ENCODE data around the gene TPST2. TPM values are rescaled to one million over a fixed set of nuclear protein-coding genes. Genes with fewer than 3 reads are reported as not detected.

The TPST2 gene
- total RNA-seq, 1 donor from 2014 or later, result 59.3 TPM

- Mint-ChIP-seq H3K4me1 (ENCODE audit: unreplicated experiment) (peaks cover 13% of the 10 kb centered on the region), H3K27ac (ENCODE audit: unreplicated experiment) (no peak overlapping the region), H3K27me3 (ENCODE audit: unreplicated experiment) (peaks cover 3% of the 10 kb centered on the region), H3K4me3 (ENCODE audit: unreplicated experiment) (no peak overlapping the region), H3K36me3 (ENCODE audit: low read depth, unreplicated experiment) (peaks cover 23% of the 10 kb centered on the region), H3K9me3 (ENCODE audit: unreplicated experiment) (no peaks in the 10 kb centered on the region)
- no peak for DNase-seq (ENCODE audit: low spot score)
- TF ChIP-seq, protein P1, sequence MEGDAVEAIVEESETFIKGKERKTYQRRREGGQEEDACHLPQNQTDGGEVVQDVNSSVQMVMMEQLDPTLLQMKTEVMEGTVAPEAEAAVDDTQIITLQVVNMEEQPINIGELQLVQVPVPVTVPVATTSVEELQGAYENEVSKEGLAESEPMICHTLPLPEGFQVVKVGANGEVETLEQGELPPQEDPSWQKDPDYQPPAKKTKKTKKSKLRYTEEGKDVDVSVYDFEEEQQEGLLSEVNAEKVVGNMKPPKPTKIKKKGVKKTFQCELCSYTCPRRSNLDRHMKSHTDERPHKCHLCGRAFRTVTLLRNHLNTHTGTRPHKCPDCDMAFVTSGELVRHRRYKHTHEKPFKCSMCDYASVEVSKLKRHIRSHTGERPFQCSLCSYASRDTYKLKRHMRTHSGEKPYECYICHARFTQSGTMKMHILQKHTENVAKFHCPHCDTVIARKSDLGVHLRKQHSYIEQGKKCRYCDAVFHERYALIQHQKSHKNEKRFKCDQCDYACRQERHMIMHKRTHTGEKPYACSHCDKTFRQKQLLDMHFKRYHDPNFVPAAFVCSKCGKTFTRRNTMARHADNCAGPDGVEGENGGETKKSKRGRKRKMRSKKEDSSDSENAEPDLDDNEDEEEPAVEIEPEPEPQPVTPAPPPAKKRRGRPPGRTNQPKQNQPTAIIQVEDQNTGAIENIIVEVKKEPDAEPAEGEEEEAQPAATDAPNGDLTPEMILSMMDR (IDR thresholded peaks at IDR 0.05; ENCODE audit: unreplicated experiment), result no peak
These were observed 49.8 kb downstream of the TPST2 start for GRCh38 chr22:26540119-26540518.

DNA sequence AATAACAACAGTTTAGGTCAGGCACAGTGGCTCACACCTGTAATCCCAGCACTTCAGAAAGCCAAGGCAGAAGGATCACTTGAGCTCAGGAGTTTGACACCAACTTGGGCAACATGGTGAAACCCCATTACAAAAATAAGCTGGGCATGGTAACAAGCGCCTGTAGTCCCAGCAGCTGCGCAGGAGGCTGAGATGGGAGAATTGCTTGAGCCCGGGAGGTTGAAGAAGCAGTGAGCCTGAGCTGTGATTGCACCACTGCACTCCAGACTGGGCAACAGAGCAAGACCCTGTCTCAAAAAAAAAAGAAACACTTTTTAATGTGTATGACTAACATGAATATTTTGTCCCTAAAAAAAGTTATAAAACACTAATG is 53.2 kb downstream of the TPST2 start:
- H3K4me1 Mint-ChIP-seq (ENCODE audit: unreplicated experiment), result peaks cover 8% of the 10 kb centered on the region
- peaks cover 24% of the 10 kb centered on the region for H3K36me3 Mint-ChIP-seq (ENCODE audit: low read depth, unreplicated experiment)
- DNase-seq (ENCODE audit: low spot score), result no peak
- H3K4me3 Mint-ChIP-seq (ENCODE audit: unreplicated experiment), result no peak overlapping the region
- peaks cover 3% of the 10 kb centered on the region for H3K27me3 Mint-ChIP-seq (ENCODE audit: unreplicated experiment)
- H3K27ac Mint-ChIP-seq (ENCODE audit: unreplicated experiment), result no peak overlapping the region
- TF ChIP-seq, protein P1 (IDR thresholded peaks at IDR 0.05; ENCODE audit: unreplicated experiment), result no peak
- H3K9me3 Mint-ChIP-seq (ENCODE audit: unreplicated experiment), result no peaks in the 10 kb centered on the region

DNA sequence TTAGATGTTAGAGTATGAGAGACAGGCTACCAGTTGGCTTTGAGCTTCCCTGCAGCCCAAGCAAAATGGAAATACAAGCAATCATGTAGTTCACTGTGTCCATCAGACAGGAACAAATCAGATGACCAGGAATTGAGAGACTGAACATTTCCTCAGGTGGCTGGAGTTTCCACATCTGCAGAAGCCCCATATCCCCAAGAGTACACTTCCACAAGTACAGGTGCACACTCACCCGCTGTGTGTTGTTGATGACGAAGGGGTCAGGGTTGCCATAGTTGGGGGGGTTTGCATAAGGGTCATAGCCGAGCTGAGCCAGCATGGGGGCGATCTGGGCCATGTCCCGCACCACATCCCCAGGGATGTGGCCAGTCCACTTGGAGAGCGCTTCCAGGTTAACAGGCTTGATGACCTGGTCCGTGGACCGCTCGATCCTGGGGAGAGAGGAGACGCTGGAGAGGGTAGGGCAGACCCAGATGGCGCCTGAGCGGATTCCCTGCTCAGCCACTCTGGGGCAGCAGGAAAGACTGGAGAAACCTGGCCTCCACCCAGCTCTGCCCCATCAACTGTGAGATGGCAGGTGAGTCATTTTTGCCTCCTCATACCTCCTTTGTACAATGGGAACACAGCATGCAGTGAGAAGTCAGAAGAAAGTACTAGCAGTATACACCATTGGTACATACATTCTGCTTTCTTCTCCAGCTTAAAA is 53.7 kb downstream of the TPST2 start:
- H3K27ac Mint-ChIP-seq (ENCODE audit: unreplicated experiment), result no peak overlapping the region
- H3K4me3 Mint-ChIP-seq (ENCODE audit: unreplicated experiment), result no peak overlapping the region
- no peak for DNase-seq (ENCODE audit: low spot score)
- H3K27me3 Mint-ChIP-seq (ENCODE audit: unreplicated experiment), result peaks cover 3% of the 10 kb centered on the region
- peaks cover 8% of the 10 kb centered on the region for H3K4me1 Mint-ChIP-seq (ENCODE audit: unreplicated experiment)
- TF ChIP-seq, protein P1 (IDR thresholded peaks at IDR 0.05; ENCODE audit: unreplicated experiment), result no peak
- peaks cover 28% of the 10 kb centered on the region for H3K36me3 Mint-ChIP-seq (ENCODE audit: low read depth, unreplicated experiment)
- H3K9me3 Mint-ChIP-seq (ENCODE audit: unreplicated experiment), result no peaks in the 10 kb centered on the region

- Mint-ChIP-seq H3K36me3 (ENCODE audit: low read depth, unreplicated experiment) (peaks cover 32% of the 10 kb centered on the region), H3K4me3 (ENCODE audit: unreplicated experiment) (no peak overlapping the region), H3K4me1 (ENCODE audit: unreplicated experiment) (peaks cover 8% of the 10 kb centered on the region), H3K27ac (ENCODE audit: unreplicated experiment) (no peak overlapping the region), H3K27me3 (ENCODE audit: unreplicated experiment) (peaks cover 3% of the 10 kb centered on the region), H3K9me3 (ENCODE audit: unreplicated experiment) (no peaks in the 10 kb centered on the region)
- DNase-seq (ENCODE audit: low spot score), result no peak
- TF ChIP-seq, protein P1 (IDR thresholded peaks at IDR 0.05; ENCODE audit: unreplicated experiment), result no peak
These were observed 54.4 kb downstream of the TPST2 start for GRCh38 chr22:26535603-26535908.

- Mint-ChIP-seq H3K27ac (ENCODE audit: unreplicated experiment) (no peak overlapping the region), H3K36me3 (ENCODE audit: low read depth, unreplicated experiment) (peaks cover 32% of the 10 kb centered on the region)
These were observed 54.9 kb downstream of the TPST2 start for GRCh38 chr22:26534874-26535602.

More at GRCh38 chr22:26534874-26535602, 54.9 kb downstream of the TPST2 start:
- Mint-ChIP-seq H3K9me3 (ENCODE audit: unreplicated experiment) (no peaks in the 10 kb centered on the region), H3K4me1 (ENCODE audit: unreplicated experiment) (peaks cover 8% of the 10 kb centered on the region), H3K27me3 (ENCODE audit: unreplicated experiment) (peaks cover 3% of the 10 kb centered on the region), H3K4me3 (ENCODE audit: unreplicated experiment) (no peak overlapping the region)
- TF ChIP-seq, protein P1 (IDR thresholded peaks at IDR 0.05; ENCODE audit: unreplicated experiment), result no peak
- DNase-seq (ENCODE audit: low spot score), result no peak
